OCI-LY3 (cell line): ENCODE measurements around the gene PLXDC2.

Experiments used
- EZH2phosphoT487 ChIP-seq: fragments of 200-600 bp; shearing (Covaris generic); IDR thresholded peaks from 2 replicates; pipeline ENCODE4 v1.6.1; 2018; ENCODE audit warnings: antibody characterized with exemption, mixed run types, low read depth
- TF ChIP-seq, protein P1 (sequence below): fragments of 200-600, 300-600 bp; sonication (generic); IDR thresholded peaks from 2 replicates; pipeline ENCODE4 v1.5.1; 2014; ENCODE audit warnings: antibody characterized with exemption, low read length, low read depth

- TF ChIP-seq, protein P1, sequence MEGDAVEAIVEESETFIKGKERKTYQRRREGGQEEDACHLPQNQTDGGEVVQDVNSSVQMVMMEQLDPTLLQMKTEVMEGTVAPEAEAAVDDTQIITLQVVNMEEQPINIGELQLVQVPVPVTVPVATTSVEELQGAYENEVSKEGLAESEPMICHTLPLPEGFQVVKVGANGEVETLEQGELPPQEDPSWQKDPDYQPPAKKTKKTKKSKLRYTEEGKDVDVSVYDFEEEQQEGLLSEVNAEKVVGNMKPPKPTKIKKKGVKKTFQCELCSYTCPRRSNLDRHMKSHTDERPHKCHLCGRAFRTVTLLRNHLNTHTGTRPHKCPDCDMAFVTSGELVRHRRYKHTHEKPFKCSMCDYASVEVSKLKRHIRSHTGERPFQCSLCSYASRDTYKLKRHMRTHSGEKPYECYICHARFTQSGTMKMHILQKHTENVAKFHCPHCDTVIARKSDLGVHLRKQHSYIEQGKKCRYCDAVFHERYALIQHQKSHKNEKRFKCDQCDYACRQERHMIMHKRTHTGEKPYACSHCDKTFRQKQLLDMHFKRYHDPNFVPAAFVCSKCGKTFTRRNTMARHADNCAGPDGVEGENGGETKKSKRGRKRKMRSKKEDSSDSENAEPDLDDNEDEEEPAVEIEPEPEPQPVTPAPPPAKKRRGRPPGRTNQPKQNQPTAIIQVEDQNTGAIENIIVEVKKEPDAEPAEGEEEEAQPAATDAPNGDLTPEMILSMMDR, result no peak
- TF ChIP-seq EZH2phosphoT487, result no peak
These were observed 225.7 kb downstream of the PLXDC2 start for GRCh38 chr10:20041931-20042330.
